Central memory CD4-positive, alpha-beta T cell (primary cell): ENCODE results near the gene ZSCAN18.

Source experiments
- DNase-seq: peaks from one replicate; pipeline ENCODE4 v3.0.0; 2022

The ZSCAN18 gene

DNA sequence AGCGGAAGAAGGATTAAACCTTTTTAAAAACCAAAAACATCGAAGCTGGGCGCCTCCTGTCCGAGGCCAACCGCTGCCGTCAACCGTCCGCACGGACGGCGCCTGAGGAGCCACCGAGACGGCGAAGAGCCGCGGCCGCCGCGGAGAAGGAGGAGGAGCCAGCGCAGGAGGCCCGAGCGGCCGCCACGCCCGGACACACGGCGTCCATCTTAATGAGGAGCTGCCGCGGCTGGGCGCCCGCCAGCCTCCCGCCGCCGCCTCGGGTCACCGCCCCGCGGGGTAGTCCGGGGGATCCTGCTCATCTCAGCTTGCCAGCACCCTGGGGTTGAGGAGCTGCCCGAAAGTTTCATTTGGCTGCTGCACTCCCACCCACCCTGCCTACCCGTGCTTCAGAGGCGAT is 53.6 kb downstream of the ZSCAN18 start:
- no peak for DNase-seq

DNA sequence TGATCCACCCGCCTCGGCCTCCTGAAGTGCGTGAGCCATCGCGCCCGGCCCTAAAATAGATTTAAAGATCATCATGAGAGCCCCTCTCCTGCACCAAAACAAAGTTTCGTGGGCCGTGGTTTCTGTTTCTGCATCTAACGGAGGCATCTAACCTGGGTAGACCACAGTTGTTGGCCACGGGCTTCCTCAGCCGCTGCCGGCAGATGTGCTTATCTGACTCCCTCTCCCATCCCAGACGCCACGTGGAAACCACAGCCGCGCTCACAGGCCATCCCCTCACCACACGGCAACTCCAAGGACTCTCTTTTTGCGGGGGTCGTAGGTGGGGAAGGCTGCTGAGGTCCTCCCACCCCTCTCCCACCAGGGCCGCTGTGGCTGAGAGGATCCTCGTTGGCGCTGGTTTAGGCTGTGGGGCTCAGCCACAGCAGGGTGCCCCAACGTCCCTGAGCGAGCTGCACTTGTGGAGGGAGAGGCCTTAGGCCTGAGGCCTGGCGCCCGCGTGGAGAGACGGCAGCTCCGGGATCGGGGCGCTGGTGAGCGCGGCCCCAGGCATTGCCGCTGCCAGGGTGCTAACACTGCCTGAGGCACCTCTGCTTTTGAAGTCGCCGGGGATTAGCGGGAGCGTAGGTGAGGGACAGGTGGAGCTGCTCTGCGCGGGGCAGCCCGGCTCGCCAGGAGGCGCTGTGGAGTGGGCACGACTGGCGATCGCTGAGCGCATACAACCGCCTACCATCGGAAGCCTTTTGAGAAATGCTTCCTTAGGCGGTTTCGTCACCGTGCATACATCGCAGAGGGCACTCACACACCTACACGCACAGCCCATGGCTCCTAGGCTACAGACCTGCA is 55.3 kb downstream of the ZSCAN18 start:
- no peak for DNase-seq

DNA sequence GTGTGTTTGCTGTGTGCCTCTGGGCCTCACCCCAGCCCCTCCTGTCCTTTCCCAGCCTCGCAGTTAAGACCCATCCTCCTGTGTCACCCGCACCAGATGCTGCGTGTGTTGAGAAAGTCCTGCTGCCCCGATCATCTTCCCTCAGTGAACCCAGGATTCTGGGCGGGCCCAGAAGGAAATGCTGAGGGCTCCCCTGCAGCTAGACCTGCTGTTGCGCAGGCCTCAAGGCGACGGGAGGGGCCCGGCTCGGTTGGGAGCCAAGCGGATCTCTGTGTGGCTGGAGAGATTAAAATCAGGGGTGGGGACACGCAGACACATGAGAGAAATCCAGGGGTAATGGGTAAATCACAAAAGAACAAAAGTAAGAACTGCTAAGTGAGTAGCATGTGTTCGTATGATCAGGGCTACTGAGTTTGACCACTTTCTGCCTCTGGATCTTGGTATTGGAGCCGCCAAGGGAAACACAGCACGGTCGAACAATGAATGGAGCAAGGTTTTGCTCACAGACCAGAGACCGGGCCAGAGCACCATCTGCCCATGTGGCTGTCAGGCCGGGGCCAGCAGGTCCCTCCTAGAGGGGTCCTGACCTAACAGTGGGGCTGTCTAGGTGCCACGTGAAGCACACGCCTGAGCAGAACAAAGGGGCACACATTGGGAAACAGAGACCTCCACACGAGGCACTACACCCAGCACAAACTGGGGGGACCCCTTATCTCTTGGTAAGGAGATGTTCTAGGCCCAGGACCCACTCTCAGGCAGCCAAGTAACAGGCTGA is 57.1 kb downstream of the ZSCAN18 start:
- no peak for DNase-seq

DNA sequence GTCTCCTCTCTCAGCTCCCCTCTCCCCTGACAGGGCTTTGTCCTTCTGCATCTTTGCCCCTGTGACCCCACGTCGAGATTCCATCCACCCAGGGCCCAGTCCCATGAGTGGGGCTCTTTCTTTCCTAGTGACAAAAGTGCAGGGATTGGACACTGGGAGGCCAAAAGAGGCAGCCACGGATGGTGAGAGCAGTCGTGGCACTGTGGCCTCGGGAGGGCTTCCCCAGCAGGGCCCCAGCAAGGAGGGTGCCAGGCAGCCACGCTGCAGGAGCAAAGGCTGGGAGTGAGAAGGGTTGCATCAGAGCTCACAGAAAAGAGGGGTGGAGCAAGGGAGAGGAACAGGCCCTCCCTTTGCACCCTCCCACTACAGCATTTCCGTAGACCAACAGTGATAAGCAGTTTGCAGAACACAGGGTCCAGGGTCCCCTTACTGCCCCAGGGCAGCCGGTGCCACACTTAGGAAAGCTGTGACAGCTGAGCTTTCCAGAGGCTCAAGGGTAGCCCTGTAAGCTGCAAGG is 59.3 kb downstream of the ZSCAN18 start:
- DNase-seq: no peak

DNA sequence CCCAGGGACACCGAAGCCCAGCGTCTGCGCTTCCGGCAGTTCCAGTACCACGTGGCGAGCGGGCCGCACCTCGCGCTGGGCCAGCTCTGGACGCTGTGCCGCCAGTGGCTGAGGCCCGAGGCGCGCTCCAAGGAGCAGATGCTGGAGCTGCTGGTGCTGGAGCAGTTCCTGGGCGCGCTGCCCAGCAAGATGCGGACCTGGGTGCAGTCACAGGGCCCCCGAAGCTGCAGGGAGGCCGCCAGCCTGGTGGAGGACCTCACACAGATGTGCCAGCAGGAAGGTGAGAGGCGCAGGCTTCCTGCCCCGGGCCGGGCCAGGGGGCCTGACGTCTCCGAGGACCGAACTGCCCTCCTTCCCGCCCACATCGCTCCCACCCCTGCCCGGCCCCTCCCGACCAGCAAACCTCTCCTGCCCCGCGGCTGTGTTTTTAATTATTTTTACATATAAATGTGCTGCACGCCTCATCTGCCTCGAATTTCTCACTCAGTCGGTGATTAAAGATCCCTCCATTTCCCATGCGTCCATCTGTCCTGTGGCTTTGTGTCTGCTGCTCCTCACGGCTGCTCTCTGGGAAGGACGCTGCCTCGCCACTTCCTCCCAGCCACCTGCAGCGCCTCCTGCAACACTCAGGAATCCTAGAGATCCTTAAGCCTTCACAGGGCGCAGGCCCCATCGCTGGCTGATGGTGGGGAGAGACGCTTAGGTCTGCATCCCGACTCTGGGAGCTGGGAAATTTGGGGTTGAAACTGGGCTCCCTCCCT is 59.9 kb downstream of the ZSCAN18 start:
- DNase-seq: no peak

DNA sequence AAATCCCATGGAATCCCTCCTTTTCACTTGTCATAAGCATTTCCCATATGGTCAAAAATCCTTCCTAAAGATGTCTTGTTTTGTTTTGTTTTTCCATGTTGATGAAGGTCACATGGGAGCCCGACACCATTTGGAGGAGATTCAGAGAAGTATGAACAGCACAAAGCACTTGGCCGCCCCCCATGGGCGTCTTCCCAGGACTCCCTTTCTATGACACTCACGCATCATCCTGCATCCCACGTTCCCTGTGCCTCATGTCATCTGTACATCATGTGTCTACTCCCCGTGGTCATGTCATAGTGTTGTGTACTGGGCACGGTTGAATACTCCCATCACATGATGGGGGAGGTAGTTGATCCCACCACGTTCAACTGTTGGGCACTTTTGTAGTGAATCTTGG is 62.2 kb downstream of the ZSCAN18 start:
- no peak for DNase-seq

DNA sequence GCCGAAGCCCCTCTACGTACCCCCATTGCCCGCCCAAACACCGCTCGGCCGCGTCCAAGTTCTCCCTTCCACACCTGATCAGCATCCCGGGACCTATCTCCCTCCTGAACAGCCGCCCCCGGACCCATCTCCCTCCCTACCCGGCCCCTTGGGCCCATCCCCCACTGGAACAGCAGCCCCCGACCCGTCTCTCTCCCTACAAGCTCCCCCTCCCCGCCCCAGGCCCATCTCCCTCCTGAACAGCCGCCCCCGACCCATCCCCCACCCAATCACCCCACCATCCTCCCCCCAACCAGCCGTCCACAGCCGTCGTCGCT is 63.6 kb downstream of the ZSCAN18 start:
- no peak for DNase-seq
